Tongue (tissue), 3 donors: ENCODE data around the gene TCF7L1. TPM values are rescaled to one million over a fixed set of nuclear protein-coding genes. Genes with fewer than 3 reads are reported as not detected.

Experiments used
- DNase-seq: peaks from one replicate; pipeline ENCODE4 v3.0.0-alpha.2; 2015
- small RNA-seq: library from RNA; depleted of rRNA; stranded (forward); fragments of <200 nt; gene quantifications from one replicate; pipeline ENCODE3, GENCODE V24; 2014; ENCODE audit warnings: low replicate concordance
- total RNA-seq: library from RNA; depleted of rRNA; stranded (reverse); fragments of >200 nt; gene quantifications from one replicate; pipeline ENCODE4 v1.2.3, GENCODE V29; 2014

Gene TCF7L1
- total RNA-seq, 1 donor from 2014 or later = 11.1 TPM

DNA sequence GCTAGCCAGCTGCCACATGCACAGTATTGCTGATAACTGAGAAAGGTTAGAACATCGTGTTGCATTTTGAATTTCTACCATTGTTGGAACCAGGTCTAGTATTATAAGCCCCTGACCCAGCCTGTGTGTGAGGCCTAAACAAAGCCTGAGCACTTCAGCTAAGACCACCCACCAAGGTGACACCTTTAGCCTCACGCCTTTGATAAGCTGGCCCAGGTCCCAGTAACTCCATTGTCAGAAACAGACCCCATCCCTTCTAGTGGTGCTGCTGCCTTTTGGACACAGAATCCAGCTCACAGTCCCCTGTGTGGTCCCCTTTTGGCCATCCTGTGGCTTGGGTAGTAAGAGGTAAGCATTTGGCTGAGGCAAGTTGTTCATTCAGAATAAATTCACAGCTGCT is 223.0 kb downstream of the TCF7L1 start:
- DNase-seq = no peak

DNA sequence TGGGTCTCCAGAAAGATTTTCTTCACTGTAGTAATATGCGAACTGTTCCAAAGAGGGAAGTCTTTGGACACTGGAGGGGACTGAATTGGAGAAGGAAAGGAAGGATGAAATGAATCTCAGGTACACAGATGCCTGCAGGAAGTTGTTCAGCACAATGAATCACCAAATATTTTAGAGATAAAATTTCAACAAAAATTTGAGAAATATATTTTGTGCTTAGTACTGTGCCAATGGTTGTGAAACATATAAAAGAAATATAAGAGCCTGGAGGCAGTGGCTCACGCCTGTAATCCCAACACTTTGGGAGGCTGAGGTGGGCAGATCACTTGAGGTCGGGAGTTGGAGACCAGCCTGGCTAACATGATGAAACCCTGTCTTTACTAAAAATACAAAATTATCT is 224.5 kb downstream of the TCF7L1 start:
- no peak for DNase-seq

Small RNA genes lying within 50 kb of the gene (small RNA-seq; reads per million reads assigned to genes)
- gene AC093162.1 (not detected), gene RF00019 (not detected), gene RNU6-674P (not detected)

Other genes with a start within 250 kb of the TCF7L1 start
- 1,365 TPM for gene TMSB10, start 227.7 kb upstream of the TCF7L1 start, total RNA-seq
- gene KCMF1, start 162.2 kb upstream of the TCF7L1 start, total RNA-seq = 34.5 TPM
- gene TGOLN2, start 194.6 kb downstream of the TCF7L1 start, total RNA-seq = 94.0 TPM
- gene RETSAT, start 221.1 kb downstream of the TCF7L1 start, total RNA-seq = 20.6 TPM
- gene ELMOD3, start 221.4 kb downstream of the TCF7L1 start, total RNA-seq = 16.5 TPM